Stimulated activated CD8-positive, alpha-beta memory T cell treated with anti-CD3 and anti-CD28 coated beads, Interleukin-12 subunit alpha, Interleukin-12 subunit beta, amount 100 ng/mL, for 24 hours (primary cell): ENCODE data around the gene RNASE4.

Source experiments
- DNase-seq: peaks from one replicate; pipeline ENCODE4 v3.0.0-alpha.2; 2020; ENCODE audit errors: extremely low read depth

RNASE4 gene

GRCh38 chr14:20675669-20676068 lies 8.7 kb upstream of the RNASE4 start:
- DNase-seq: no peak

GRCh38 chr14:20676072-20676471 lies 8.3 kb upstream of the RNASE4 start:
- DNase-seq: no peak

GRCh38 chr14:20679907-20680306 lies 4.5 kb upstream of the RNASE4 start:
- no peak for DNase-seq

- DNase-seq: no peak
Observed at GRCh38 chr14:20680363-20680762, 4.0 kb upstream of the RNASE4 start.

- no peak for DNase-seq
Observed at GRCh38 chr14:20680843-20681347, 3.5 kb upstream of the RNASE4 start.

- peak; percentile 62 for DNase-seq
Observed at GRCh38 chr14:20681348-20682126, 2.8 kb upstream of the RNASE4 start.

GRCh38 chr14:20682127-20682434 lies 2.3 kb upstream of the RNASE4 start:
- no peak for DNase-seq

GRCh38 chr14:20682435-20683124 lies 1.8 kb upstream of the RNASE4 start:
- DNase-seq: peak; percentile 59

GRCh38 chr14:20683125-20683890 lies 1.1 kb upstream of the RNASE4 start:
- peak; percentile 42 for DNase-seq

GRCh38 chr14:20684662-20685456 lies 499 bp downstream of the RNASE4 start:
- DNase-seq: no peak

GRCh38 chr14:20686386-20687143 lies 2.2 kb downstream of the RNASE4 start:
- no peak for DNase-seq

GRCh38 chr14:20687362-20688166 lies 3.2 kb downstream of the RNASE4 start:
- no peak for DNase-seq

- DNase-seq: no peak
Observed at GRCh38 chr14:20688167-20688839, 3.9 kb downstream of the RNASE4 start, which contains the start of gene ANG. Gene ANG (plus strand): TSS chr14:20688764. CDS start chr14:20693565, 4,801 bp downstream.

- DNase-seq: no peak
Observed at GRCh38 chr14:20690848-20691640, 6.7 kb downstream of the RNASE4 start.

- no peak for DNase-seq
Observed at GRCh38 chr14:20692116-20692751, 7.9 kb downstream of the RNASE4 start.

- DNase-seq: no peak
Observed at GRCh38 chr14:20696764-20697163, 12.4 kb downstream of the RNASE4 start.

GRCh38 chr14:20697273-20698017 lies 13.1 kb downstream of the RNASE4 start:
- no peak for DNase-seq

GRCh38 chr14:20698018-20698329 lies 13.6 kb downstream of the RNASE4 start:
- DNase-seq: no peak
